Activated CD4-positive, CD25-positive, alpha-beta regulatory T cell (primary cell): ENCODE measurements around the gene FBXL20.

ENCODE experiments used
- DNase-seq, 4 experiments: peaks; one replicate each; lab custom pipeline; 2025; lab: John Stamatoyannopoulos, UW

FBXL20 gene

GRCh38 chr17:39225308-39225958 is 176.0 kb downstream of the FBXL20 start, which contains the start of gene STAC2:
Gene STAC2, minus strand, starts transcription at chr17:39225945. Its CDS starts 443 bp downstream, at chr17:39225502.
- no peak for DNase-seq

- DNase-seq: no peak
Observed at GRCh38 chr17:39224778-39225307, 176.6 kb downstream of the FBXL20 start.

- DNase-seq: no peak
Observed at GRCh38 chr17:39223907-39224777, 177.3 kb downstream of the FBXL20 start.

GRCh38 chr17:39222866-39223834 is 178.3 kb downstream of the FBXL20 start:
- DNase-seq: no peak

GRCh38 chr17:39222151-39222550 is 179.3 kb downstream of the FBXL20 start:
- DNase-seq: no peak

GRCh38 chr17:39221572-39221971 is 179.9 kb downstream of the FBXL20 start:
- DNase-seq: no peak

- no peak for DNase-seq
Observed at GRCh38 chr17:39219647-39220154, 181.7 kb downstream of the FBXL20 start.

- DNase-seq: no peak
Observed at GRCh38 chr17:39218906-39219305, 182.5 kb downstream of the FBXL20 start.

- no peak for DNase-seq
Observed at GRCh38 chr17:39217734-39218369, 183.6 kb downstream of the FBXL20 start.

GRCh38 chr17:39213852-39214251 is 187.6 kb downstream of the FBXL20 start:
- DNase-seq: no peak

- DNase-seq: no peak
Observed at GRCh38 chr17:39212841-39213480, 188.5 kb downstream of the FBXL20 start.

GRCh38 chr17:39212195-39212810 is 189.1 kb downstream of the FBXL20 start:
- no peak for DNase-seq

GRCh38 chr17:39210093-39210434 is 191.4 kb downstream of the FBXL20 start:
- DNase-seq: no peak

GRCh38 chr17:39209317-39210092 is 191.9 kb downstream of the FBXL20 start:
- peak; percentile 40 to 50 (median 47) for DNase-seq

GRCh38 chr17:39208893-39209292 is 192.5 kb downstream of the FBXL20 start:
- DNase-seq: no peak

- DNase-seq: no peak
Observed at GRCh38 chr17:39208136-39208535, 193.3 kb downstream of the FBXL20 start.

- no peak for DNase-seq
Observed at GRCh38 chr17:39205112-39205526, 196.3 kb downstream of the FBXL20 start.

- DNase-seq: no peak
Observed at GRCh38 chr17:39204245-39204644, 197.2 kb downstream of the FBXL20 start.
